GM19023 (cell line): ENCODE measurements around the gene PKD1L1.

Source experiments
- ATAC-seq: cut with Tn5 transposase; IDR thresholded peaks from one replicate; pipeline ENCODE4 v1.9.1; 2021; ENCODE audit warnings: mild to moderate bottlenecking, moderate library complexity; ENCODE audit not compliant: unreplicated experiment

PKD1L1 gene

GRCh38 chr7:47906883-47907282, 41.4 kb downstream of the PKD1L1 start:
- no peak for ATAC-seq

GRCh38 chr7:47905076-47905920, 43.0 kb downstream of the PKD1L1 start:
- no peak for ATAC-seq

- no peak for ATAC-seq
Measured at GRCh38 chr7:47902013-47902412, 46.3 kb downstream of the PKD1L1 start.

- ATAC-seq: no peak
Measured at GRCh38 chr7:47901542-47901941, 46.7 kb downstream of the PKD1L1 start.

GRCh38 chr7:47897831-47898230, 50.4 kb downstream of the PKD1L1 start:
- ATAC-seq: no peak

GRCh38 chr7:47896809-47897423, 51.4 kb downstream of the PKD1L1 start:
- ATAC-seq: no peak

GRCh38 chr7:47895026-47895425, 53.2 kb downstream of the PKD1L1 start:
- no peak for ATAC-seq

- ATAC-seq: no peak
Measured at GRCh38 chr7:47893721-47894365, 54.4 kb downstream of the PKD1L1 start.

- no peak for ATAC-seq
Measured at GRCh38 chr7:47893238-47893637, 55.0 kb downstream of the PKD1L1 start.

- no peak for ATAC-seq
Measured at GRCh38 chr7:47890606-47891005, 57.7 kb downstream of the PKD1L1 start.

GRCh38 chr7:47890125-47890524, 58.1 kb downstream of the PKD1L1 start:
- no peak for ATAC-seq

GRCh38 chr7:47889723-47890122, 58.5 kb downstream of the PKD1L1 start:
- ATAC-seq: no peak

- ATAC-seq: no peak
Measured at GRCh38 chr7:47888371-47889265, 59.6 kb downstream of the PKD1L1 start.

- no peak for ATAC-seq
Measured at GRCh38 chr7:47887016-47887640, 61.1 kb downstream of the PKD1L1 start.

- no peak for ATAC-seq
Measured at GRCh38 chr7:47885987-47886811, 62.1 kb downstream of the PKD1L1 start.

GRCh38 chr7:47885309-47885986, 62.8 kb downstream of the PKD1L1 start:
- ATAC-seq: no peak

- ATAC-seq: no peak
Measured at GRCh38 chr7:47884675-47885074, 63.6 kb downstream of the PKD1L1 start.

- ATAC-seq: no peak
Measured at GRCh38 chr7:47882635-47883034, 65.6 kb downstream of the PKD1L1 start.

GRCh38 chr7:47881256-47881655, 67.0 kb downstream of the PKD1L1 start:
- ATAC-seq: no peak
